ENCODE data around the gene ZCCHC18. TPM values are rescaled to one million over a fixed set of nuclear protein-coding genes. Genes with fewer than 3 reads are reported as not detected.

Gene ZCCHC18
- total RNA-seq, 2 donors from 2014 or later, result 0.43 TPM; not detected in 1

Other genes with a start within 250 kb of the ZCCHC18 start
- 1 to 10 TPM in 1 of 2 donors, not detected in 1; 2.4 TPM for gene TMSB15B, start 149.9 kb upstream of the ZCCHC18 start, total RNA-seq
- not detected for gene H2BW1, start 98.8 kb upstream of the ZCCHC18 start, total RNA-seq
- not detected for gene H2BW2, start 72.6 kb upstream of the ZCCHC18 start, total RNA-seq
- under 1 TPM; 0.30 to 0.47 TPM for gene TMSB15C, start 36.3 kb upstream of the ZCCHC18 start, total RNA-seq
- gene SLC25A53, start 44.5 kb downstream of the ZCCHC18 start, total RNA-seq, result 10 to 100 TPM; 10.7 to 13.5 TPM
- 10 to 100 TPM; 12.2 to 14.4 TPM for gene FAM199X, start 53.9 kb downstream of the ZCCHC18 start, total RNA-seq
- gene ESX1, start 142.4 kb downstream of the ZCCHC18 start, total RNA-seq, result not detected

All from right atrium auricular region (tissue), 2 donors.